GM19351 (cell line): ENCODE results near the gene CACNA2D3.

ENCODE experiments used
- ATAC-seq: cut with Tn5 transposase; IDR thresholded peaks from one replicate; pipeline ENCODE4 v1.9.1; 2021; ENCODE audit warnings: mild to moderate bottlenecking, moderate library complexity; ENCODE audit not compliant: unreplicated experiment

The CACNA2D3 gene

DNA sequence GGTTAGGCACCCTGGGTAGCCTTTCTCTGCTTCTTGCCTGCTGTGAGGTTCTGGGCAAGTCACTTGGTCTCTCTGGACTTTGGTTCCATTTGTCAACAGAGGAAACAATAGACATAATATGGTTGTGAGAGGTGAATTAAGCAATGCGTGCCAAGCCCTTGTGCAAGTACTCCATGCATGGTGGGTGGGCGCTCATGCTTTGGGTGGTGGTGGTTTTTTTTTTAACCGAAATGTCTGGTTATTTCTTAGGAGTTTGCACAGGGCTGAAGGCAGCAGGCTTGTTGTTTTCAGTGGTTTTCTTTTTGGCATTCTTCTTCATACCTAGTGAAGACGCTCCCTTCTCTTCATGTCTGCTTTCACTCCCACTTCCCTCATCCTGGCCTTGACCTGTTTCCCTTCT, 889.7 kb downstream of the CACNA2D3 start:
- ATAC-seq, result no peak

DNA sequence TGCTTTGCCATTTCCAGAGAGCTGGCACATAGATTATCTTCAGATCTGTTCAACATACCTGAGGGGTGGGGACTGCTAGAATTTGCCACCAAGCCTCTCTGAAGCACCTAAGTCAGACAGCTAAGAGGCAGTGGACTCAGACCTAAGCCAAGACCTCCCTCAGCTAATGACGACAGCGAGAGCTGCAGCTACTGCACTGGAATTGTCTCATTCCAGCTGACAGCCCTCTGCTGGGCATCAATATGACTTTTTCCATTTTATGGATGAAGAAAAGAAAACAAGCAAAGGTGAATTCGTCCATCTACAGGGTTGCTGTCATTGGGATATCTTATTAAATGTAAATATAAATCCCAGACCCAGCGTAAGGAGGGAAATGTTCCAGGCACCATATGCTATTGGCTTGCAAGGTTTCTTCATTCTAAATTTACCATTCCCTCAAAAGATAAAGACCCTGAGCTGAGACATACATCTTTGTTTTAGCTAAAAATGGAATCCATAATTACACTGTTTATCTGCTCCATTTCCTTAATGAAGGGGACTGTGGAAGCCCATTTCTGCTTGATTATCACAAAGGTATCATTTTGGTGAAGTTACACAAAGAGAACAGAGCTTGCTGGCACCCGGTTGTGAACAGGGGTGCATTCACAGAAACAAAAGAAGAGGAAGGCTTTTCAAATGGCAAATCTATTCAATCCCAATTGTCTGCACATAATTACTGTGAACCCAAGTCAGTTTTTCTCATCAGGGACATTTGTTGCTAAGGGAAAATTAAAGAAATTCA, 891.0 kb downstream of the CACNA2D3 start:
- ATAC-seq, result no peak

GRCh38 chr3:55014081-55014480, 891.7 kb downstream of the CACNA2D3 start:
- ATAC-seq, result no peak

DNA sequence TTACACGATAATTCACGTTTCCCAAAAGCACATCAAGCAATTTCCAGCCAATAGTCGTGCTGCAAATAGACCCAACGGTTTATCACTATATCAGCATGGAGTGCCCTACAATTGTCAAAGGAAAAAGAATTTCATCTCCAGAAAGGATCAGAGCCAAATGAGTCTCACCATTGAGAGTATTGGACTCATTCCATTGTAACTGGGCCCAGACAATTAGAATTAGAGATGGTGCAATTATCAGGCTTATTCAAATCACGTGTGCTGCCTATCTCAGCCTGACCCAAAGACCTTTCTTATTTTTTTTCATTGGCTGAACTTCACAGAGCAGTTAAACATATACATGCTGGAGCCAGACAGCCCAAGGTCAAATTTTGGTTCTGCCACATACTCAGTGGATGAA, 892.6 kb downstream of the CACNA2D3 start:
- ATAC-seq, result no peak

DNA sequence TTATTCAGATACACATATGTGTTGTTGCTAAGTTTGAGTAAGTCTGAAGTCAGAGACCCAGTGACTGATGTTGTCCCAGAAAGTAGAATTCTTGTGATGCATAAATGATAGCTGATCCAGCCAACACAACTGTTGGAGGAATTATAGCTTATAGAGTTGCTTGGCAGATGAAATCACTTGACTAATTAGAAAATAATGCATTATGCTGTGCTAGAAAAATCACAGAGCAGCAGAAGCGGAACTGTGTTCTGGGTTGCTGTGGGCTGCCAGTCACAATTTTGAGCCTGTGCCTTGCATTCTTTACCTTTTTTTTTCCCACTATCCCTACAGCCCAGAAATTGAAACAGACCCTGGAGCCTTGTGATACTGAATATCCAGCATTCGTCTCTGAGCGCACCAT, 895.5 kb downstream of the CACNA2D3 start:
- ATAC-seq, result no peak

DNA sequence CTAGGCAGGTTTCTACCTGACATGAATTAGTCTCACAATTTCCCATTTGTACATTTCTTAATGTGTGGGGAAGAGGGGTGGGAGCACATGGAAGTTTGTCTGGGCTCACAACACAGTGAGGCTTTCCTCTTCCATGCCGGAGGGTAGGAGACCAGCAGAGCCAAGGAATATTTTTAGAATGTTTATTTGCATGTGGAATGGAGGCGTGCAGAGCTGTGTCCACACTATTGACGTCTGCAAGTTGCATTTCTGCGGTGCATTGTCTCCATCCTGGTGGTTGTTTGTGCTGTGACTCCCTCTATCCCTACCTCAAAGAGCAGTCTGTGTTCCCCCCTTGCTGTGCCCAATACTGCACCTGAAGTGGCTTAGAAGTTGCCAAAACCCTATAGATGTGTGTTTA, 908.6 kb downstream of the CACNA2D3 start:
- ATAC-seq, result no peak

GRCh38 chr3:55036883-55037577, 914.7 kb downstream of the CACNA2D3 start:
- no peak for ATAC-seq

GRCh38 chr3:55042591-55042990, 920.2 kb downstream of the CACNA2D3 start:
- no peak for ATAC-seq

GRCh38 chr3:55044486-55044885, 922.1 kb downstream of the CACNA2D3 start:
- no peak for ATAC-seq

DNA sequence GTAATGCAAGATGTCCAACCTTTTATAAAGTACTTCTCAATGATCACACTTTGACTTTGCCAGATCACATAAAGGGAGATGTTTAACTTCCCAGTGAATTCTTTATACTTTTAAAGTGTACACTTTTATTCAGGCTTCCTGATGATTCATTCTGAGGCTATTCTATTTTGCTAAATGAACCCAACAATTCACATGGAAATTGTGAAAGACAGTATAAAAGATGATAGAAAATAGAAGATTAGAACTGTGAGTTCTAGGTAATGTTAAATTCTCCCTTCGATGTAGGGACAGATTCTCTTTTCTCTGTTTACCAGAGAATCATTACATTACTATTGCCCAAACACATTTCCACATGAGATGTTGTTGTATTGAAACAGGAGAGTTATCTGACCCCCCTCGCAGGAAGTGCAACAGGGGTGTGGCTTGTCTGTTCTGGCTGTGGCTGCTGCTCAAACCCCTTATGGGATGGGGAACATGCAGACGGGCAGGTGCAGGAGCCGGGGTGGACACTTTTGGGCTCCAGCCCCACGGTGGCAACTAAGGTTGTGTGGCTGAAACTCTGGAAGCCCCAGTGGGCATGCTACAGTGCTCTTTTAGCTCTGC, 936.8 kb downstream of the CACNA2D3 start:
- ATAC-seq, result no peak

DNA sequence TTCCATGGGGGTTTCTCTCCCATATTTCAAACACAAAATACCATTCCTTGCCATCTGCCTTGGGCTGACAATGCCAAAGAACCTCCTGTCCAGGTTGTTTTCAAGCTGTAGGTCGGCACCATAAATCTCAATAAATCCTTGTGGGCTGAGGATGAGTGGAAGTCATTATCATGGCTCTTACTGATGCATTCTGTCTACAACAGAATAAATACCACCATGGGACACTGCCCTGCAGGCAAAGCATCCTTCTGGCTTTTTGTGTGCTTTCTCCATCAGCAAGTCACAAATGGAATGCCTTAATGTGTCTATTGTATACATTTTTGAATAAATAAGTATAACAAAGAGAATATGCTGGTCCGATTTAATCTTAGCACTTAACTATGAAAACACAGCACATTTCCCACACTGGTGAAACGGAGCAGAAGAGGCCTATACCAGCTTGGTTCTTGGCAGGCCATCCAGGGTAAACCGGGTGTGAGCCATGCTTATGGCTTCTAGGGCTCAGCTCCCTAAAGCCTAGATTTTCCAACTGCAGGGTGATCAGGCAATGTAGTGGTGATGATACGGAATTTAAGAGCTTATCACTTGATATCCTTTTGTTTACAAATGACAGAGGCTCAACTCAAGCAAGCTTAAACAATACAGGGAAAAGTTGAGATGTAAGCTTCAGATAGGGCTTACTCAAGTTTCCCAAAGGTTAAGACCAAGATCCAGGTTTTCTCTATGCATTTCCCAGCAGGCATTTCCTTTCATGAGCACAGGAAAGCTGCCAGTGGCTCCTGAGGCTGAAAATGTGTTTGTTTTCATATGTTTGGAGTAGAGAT, 938.8 kb downstream of the CACNA2D3 start:
- no peak for ATAC-seq

GRCh38 chr3:55061720-55062034, 939.3 kb downstream of the CACNA2D3 start:
- ATAC-seq, result no peak

- no peak for ATAC-seq
These were observed 941.8 kb downstream of the CACNA2D3 start for GRCh38 chr3:55064164-55064563.

DNA sequence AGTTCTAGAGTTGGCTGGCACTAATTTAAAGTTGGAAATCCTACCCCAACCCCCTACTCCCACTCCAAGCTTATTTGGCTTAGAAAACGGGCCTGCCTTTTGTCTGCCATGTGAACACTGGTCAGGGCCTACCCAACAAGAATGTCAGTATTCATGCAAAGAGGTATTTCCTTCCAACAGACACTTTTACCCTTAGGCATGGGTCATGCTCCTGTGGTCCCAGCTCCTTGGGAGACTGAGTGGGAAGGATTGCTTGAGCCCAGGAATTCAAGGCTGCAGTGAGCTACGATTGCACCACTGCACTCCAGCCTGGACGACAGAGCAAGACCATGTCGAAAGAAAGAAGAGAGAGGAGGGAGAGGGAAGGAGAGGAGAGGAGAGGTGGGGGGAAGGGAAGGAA, 943.0 kb downstream of the CACNA2D3 start:
- ATAC-seq, result no peak

DNA sequence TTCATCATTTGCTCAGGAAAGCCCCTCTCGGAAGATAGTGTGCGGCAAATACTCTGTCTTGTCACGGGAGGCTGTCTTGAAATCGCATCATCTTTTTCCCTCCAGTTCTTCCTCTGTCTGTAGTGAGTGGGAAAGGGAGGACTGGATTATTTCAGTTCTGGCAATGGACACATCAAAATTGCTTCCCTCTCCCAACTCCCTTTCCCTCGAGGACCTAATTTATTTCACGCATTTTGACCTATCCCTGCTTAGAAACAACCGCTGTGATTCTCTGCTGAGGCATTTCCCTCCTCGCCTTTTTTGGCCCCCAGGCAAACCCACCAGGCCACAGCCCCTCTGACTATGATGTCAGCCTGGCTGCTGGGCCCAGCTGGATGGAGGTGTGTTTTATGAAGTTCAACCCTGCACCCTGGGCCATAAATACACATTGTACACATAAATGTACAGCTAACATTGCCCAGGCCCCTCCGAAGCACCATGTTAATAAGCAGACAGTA, 944.2 kb downstream of the CACNA2D3 start:
- ATAC-seq, result no peak

- no peak for ATAC-seq
These were observed 947.6 kb downstream of the CACNA2D3 start for GRCh38 chr3:55069950-55070349.

DNA sequence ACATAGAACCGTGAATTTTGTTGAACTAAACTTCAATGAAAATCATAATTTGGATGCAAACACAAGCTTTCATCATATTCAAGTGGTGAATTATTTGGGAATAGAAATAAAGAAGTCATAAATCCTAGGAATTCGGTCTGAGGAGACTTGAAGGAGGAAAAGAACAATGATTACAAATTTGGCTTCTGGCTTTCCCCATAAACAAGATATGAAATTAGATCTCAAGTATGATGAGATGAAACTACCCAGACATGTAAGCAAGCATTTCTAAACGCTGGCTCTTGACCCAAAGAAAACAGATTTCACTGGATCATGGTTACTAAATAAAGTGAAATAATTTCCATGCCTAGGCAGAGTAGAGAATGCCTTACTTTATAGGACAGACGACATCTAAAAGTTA, 952.4 kb downstream of the CACNA2D3 start:
- ATAC-seq, result no peak

GRCh38 chr3:55075846-55076245, 953.5 kb downstream of the CACNA2D3 start:
- ATAC-seq, result no peak

GRCh38 chr3:55077726-55078125, 955.4 kb downstream of the CACNA2D3 start:
- no peak for ATAC-seq

- no peak for ATAC-seq
These were observed 956.5 kb downstream of the CACNA2D3 start for GRCh38 chr3:55078876-55079275.

- ATAC-seq, result no peak
These were observed 962.9 kb downstream of the CACNA2D3 start for GRCh38 chr3:55085231-55085630.
